ENCODE results near the gene GTF2H1. TPM values are rescaled to one million over a fixed set of nuclear protein-coding genes. Genes with fewer than 3 reads are reported as not detected.
"Not testable (repeated sequence)": the region's sequence is repeated elsewhere in the genome, so short reads cannot be mapped to it uniquely, and the experiment has no call there.

The GTF2H1 gene
- total and polyA plus RNA-seq, 3 donors from 2014 or later = 79.2 to 111 (median 103) TPM

- Histone ChIP-seq H3K4me1 (peaks cover 14% of the 10 kb centered on the region), H3K9me3 (no peaks in the 10 kb centered on the region), H3K36me3 (ENCODE audit: low read depth, missing control alignments) (no peaks in the 10 kb centered on the region), H3K27ac (peak overlapping the region; percentile 90 to 91), H3K4me3 (peak overlapping the region; percentile 53 to 96), H3K27me3 (no peaks in the 10 kb centered on the region)
- 1% methylated on average over 31 to 36 of the region's 36 CpGs for WGBS, 2 donors
- peak; percentile 36 for DNase-seq
- intact Hi-C loops (cut with DNase I; ENCODE audit: low total_unique reads) = loop anchor here (5.0 kb wide), 1 partner anchor 73 kb away; the partner anchor contains the start of genes GTF2H1 and HPS5
- TF ChIP-seq CTCF (IDR thresholded peaks at IDR 0.05) (no peak), POLR2A (IDR thresholded peaks at IDR 0.05) (no peak)
Observed at GRCh38 chr11:18394928-18395734, 72.8 kb downstream of the GTF2H1 start.

GRCh38 chr11:18395735-18396504 is 73.6 kb downstream of the GTF2H1 start:
- Histone ChIP-seq H3K27me3 (no peaks in the 10 kb centered on the region), H3K36me3 (ENCODE audit: low read depth, missing control alignments) (no peaks in the 10 kb centered on the region), H3K27ac (peak overlapping the region; percentile 90 to 91), H3K4me3 (peak overlapping the region; percentile 53 to 96), H3K9me3 (no peaks in the 10 kb centered on the region), H3K4me1 (peaks cover 14% of the 10 kb centered on the region)
- WGBS, 2 donors = 1% methylated on average over 34 to 46 of the region's 46 CpGs
- TF ChIP-seq CTCF (IDR thresholded peaks at IDR 0.05) = no peak
- peak; percentile 61 for TF ChIP-seq POLR2A (IDR thresholded peaks at IDR 0.05)
- peak; percentile 97 for DNase-seq
- intact Hi-C loops (cut with DNase I; ENCODE audit: low total_unique reads) = loop anchor here (5.0 kb wide), 1 partner anchor 74 kb away; the partner anchor contains the start of genes GTF2H1 and HPS5

- WGBS, 2 donors = 90 to 96% methylated on average over 3 of the region's 3 CpGs
- no peak overlapping the region for H3K27ac ChIP-seq
- TF ChIP-seq CTCF (IDR thresholded peaks at IDR 0.05) = no peak
- TF ChIP-seq POLR2A (IDR thresholded peaks at IDR 0.05) = no peak
- H3K4me3 ChIP-seq = no peak overlapping the region
- H3K9me3 ChIP-seq = no peaks in the 10 kb centered on the region
- H3K27me3 ChIP-seq = no peaks in the 10 kb centered on the region
- intact Hi-C loops (cut with DNase I; ENCODE audit: low total_unique reads) = loop anchor here (5.0 kb wide), 1 partner anchor 76 kb away; the partner anchor contains the start of genes GTF2H1 and HPS5
- no peaks in the 10 kb centered on the region for H3K36me3 ChIP-seq (ENCODE audit: low read depth, missing control alignments)
- DNase-seq = no peak
- H3K4me1 ChIP-seq = peaks cover 14% of the 10 kb centered on the region
Observed at GRCh38 chr11:18397921-18398320, 75.6 kb downstream of the GTF2H1 start.

- H3K27ac ChIP-seq; intact Hi-C loops (cut with DNase I; ENCODE audit: low total_unique reads); H3K9me3 ChIP-seq; H3K4me3 ChIP-seq; H3K4me1 ChIP-seq; H3K36me3 ChIP-seq (ENCODE audit: low read depth, missing control alignments); H3K27me3 ChIP-seq; DNase-seq: not testable (repeated sequence)
- 94 to 96% methylated on average over 9 of the region's 9 CpGs for WGBS, 2 donors
Observed at GRCh38 chr11:18401077-18401476, 78.7 kb downstream of the GTF2H1 start.

GRCh38 chr11:18404062-18404461 is 81.7 kb downstream of the GTF2H1 start:
- no peaks in the 10 kb centered on the region for H3K27me3 ChIP-seq
- no peak for DNase-seq
- no peaks in the 10 kb centered on the region for H3K4me1 ChIP-seq
- WGBS, 2 donors = 85 to 98% methylated on average over 4 of the region's 4 CpGs
- H3K4me3 ChIP-seq = no peak overlapping the region
- intact Hi-C loops (cut with DNase I; ENCODE audit: low total_unique reads) = no loop called here
- no peak overlapping the region for H3K27ac ChIP-seq
- no peaks in the 10 kb centered on the region for H3K9me3 ChIP-seq
- H3K36me3 ChIP-seq (ENCODE audit: low read depth, missing control alignments) = no peaks in the 10 kb centered on the region
- no peak for TF ChIP-seq POLR2A (IDR thresholded peaks at IDR 0.05)
- TF ChIP-seq CTCF (IDR thresholded peaks at IDR 0.05) = no peak

- H3K27me3 ChIP-seq; intact Hi-C loops (cut with DNase I; ENCODE audit: low total_unique reads); H3K36me3 ChIP-seq (ENCODE audit: low read depth, missing control alignments); H3K4me3 ChIP-seq; H3K27ac ChIP-seq; H3K9me3 ChIP-seq; H3K4me1 ChIP-seq; DNase-seq: not testable (repeated sequence)
- 69 to 74% methylated on average over 3 of the region's 3 CpGs for WGBS, 2 donors
Observed at GRCh38 chr11:18407400-18407799, 85.0 kb downstream of the GTF2H1 start.

Data from testis (tissue), 3 donors.